HG02610 (cell line): ENCODE data around the gene OTOP2.
"Not testable (repeated sequence)": the region's sequence is repeated elsewhere in the genome, so short reads cannot be mapped to it uniquely, and the experiment has no call there.

ENCODE experiments used
- ATAC-seq: cut with Tn5 transposase; IDR thresholded peaks from one replicate; pipeline ENCODE4 v1.9.1; 2021; ENCODE audit warnings: mild to moderate bottlenecking, moderate library complexity; ENCODE audit not compliant: unreplicated experiment

The OTOP2 gene

DNA sequence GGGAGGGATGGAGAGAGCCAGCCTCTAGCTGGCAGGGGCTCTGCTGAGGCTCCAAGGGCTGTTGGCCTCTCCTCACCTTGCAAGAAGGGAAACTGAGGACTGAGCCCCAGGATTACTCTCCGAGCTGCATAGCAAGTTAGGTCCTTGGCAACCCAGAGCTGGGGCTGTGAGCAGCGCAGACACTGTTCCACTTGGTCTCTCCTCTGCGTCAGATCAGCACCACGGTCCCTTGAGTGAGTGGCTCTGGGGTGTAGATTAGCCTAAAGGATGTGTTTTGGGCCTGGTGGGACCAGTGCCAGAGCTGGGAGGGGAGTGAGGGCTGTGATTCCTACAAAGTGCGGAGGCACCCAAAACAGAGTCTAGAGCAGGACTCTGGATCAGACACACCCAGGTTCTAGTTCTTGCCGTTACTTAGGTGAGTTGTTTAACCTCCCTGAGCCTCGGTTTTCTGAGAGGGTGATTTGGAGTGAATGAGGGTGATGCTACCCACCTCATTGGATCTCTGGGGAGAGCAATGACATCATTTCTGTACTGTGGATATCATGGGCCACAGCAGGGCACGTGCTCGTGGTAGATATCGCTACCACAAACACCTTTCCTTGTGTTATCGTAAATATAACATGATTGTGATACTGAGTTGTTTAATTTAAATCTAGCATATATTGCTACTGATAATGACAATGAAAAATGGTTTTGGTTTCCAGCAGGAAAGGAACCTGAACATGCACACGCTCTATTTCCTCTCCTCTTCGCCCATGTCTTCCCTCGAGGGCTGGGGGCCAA, 22.5 kb upstream of the OTOP2 start:
- no peak for ATAC-seq

GRCh38 chr17:74903034-74903433, 21.0 kb upstream of the OTOP2 start:
- ATAC-seq = no peak

GRCh38 chr17:74903671-74904070, 20.4 kb upstream of the OTOP2 start:
- no peak for ATAC-seq

DNA sequence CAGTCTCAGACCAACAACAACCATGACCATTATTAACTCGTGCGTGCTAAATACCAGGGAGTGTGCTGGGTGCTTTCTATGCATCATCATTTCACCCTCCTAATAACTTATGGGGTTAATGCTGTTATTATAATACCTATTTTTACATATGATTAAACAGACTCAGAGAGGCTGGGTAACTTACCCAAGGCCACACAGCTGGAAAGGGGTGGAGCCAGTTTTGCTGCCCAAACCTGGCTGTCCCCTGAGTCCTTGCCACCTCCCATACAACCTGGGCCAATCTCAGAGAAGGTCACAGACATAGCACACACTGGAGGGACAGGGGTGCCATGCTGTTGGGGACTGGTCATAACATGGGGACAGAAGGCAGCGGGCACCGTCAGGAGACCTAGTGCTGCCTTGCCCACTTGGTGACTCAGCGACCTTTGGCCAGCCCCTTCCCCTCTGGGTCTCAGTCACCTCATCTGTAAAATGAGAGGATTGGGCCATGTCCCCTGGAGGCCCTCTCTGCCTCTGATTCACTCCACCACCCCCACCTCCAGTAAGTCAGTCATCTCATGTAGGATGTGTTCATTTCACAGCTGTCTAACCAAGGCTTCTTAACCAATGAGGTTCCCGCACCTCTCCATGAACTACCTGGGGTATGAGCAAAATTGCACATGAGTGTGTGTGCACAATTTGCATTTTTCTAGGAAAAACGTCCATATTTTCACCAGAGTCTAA, 19.2 kb upstream of the OTOP2 start:
- no peak for ATAC-seq

- ATAC-seq = not testable (repeated sequence)
Observed at GRCh38 chr17:74906214-74906793, 17.8 kb upstream of the OTOP2 start.

DNA sequence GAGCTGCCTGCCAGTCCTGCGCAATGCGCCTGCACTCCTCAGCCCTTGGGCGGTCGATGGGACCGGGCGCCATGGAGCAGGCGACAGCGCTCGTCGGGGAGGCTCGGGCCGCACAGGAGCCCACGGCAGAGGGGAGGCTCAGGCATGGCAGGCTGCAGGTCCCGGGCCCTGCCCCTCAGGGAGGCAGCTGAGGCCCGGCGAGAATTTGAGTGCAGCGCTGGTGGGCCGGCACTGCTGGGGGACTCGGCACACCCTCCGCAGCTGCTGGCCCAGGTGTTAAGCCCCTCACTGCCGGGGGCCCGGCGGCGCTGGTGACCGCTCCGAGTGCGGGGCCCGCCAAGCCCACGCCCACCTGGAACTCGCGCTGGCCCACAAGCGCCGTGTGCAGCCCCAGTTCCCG, 17.1 kb upstream of the OTOP2 start:
- ATAC-seq = no peak

GRCh38 chr17:74909097-74909496, 15.0 kb upstream of the OTOP2 start:
- ATAC-seq = not testable (repeated sequence)

- ATAC-seq = not testable (repeated sequence)
Observed at GRCh38 chr17:74911423-74911822, 12.7 kb upstream of the OTOP2 start.

DNA sequence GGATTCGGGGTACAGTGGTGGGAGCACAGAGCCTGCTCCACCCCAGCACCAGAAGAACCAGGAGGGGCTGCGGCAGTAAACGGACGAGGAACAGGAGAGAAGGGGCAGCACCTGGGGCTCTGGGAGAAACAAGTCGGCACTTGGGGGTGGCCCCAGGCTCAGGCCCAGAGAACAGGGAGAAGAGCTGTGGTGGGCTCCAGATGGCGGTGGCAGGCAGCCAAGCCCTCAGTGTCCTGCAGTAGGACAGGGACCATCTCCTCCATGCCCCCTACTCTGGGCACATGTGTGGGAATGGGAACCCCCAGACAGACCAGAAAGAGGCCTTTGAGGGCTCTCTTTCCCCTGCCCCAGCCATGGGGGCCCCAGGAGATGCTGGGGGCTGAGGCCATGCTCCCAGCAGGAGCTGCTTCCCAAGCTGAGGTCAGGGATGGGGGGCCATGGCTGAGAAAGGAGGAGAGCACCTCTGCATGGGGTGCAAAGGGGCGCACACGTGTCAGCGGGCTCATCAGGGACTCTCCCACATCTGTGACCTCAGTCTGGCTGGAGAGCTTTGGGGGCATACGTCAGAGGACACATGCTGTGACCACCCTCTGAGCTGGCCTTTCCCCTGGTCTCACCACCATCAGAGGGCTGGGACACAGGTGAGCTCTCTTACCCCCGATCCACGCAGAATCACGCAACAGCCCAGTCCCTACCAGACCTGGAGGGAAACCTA, 7.8 kb upstream of the OTOP2 start:
- ATAC-seq = no peak

GRCh38 chr17:74916851-74917199, 7.2 kb upstream of the OTOP2 start:
- ATAC-seq = no peak

DNA sequence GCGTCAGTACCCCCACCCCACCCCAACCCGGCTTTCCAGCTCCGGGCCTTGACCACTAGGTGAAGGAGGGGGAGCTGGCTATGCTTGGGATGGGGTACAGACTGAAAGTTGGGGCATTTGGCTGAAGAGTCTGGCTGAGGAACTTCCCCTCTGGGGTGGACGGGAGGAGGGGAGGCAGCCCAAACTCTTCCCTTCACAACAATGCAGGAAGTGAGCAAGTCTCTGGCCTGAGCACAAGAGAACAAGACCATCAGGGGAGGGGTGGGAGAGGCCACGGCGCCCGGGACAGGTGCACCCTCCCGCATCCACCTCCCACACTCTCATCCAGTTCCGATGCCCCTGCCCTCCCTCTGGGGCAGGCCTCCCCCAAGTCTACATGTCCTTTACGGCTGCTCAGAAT, 6.6 kb upstream of the OTOP2 start:
- no peak for ATAC-seq

DNA sequence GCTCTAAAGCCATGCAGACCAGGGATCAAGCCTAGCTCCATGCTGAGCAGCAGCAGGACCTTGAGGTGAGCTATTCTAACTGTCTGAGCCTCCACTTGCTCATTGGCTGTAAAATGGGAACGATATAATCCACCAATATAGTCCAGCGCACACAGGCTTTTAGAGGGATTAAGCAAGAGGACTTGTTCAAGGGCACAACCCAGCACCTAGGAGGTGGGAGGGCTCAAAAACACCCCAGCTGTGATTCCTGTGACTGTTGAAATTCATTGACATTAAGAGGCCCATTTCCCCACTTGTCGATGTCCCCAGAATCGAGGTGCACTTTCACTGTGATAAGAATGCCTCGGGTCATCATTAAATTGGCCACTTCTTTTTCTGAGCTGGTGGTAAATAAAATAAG, 5.2 kb upstream of the OTOP2 start:
- no peak for ATAC-seq

GRCh38 chr17:74919440-74920305, 4.4 kb upstream of the OTOP2 start:
- ATAC-seq = no peak

DNA sequence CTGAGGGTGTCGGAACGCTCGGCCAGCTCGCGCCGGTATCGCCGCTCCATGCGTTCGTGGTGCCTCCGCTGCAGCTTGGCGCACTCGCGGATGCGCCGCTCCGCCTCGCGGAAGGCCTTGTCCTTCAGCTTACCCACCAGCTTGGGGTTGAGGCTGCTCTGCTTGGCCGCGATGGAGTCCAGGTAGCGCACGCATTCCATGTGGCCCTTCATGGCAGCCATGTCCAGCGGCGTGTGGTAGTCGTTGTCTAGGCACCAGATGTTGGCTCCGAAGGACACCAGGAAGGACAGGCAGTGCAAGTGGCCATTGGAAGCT, 3.8 kb upstream of the OTOP2 start:
- no peak for ATAC-seq

DNA sequence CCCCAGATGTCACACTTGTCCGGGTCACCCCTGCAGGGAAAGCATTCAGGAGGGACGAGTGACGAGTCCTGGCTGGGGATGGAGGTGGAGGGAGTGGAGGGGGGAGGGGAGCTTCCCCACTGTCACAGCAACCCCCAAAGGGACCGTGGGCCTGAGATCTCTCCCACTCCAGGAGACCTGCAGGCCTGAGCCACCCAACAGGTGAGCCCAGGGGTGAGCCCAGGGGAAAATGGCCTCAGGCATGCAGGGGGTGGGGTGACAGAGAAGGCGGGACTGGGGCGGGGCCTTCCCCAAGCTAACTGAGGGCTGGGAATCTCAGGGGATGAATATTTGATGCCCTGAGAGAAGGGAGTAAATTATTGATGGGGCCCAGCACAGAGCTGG, 3.4 kb upstream of the OTOP2 start:
- no peak for ATAC-seq

- ATAC-seq = no peak
Observed at GRCh38 chr17:74921026-74921681, 2.9 kb upstream of the OTOP2 start.

- no peak for ATAC-seq
Observed at GRCh38 chr17:74921769-74922168, 2.3 kb upstream of the OTOP2 start.

- ATAC-seq = no peak
Observed at GRCh38 chr17:74922172-74922571, 1.9 kb upstream of the OTOP2 start.

- no peak for ATAC-seq
Observed at GRCh38 chr17:74922694-74923537, 1.2 kb upstream of the OTOP2 start, which contains the start of gene USH1G. Gene USH1G, minus strand, starts transcription at chr17:74923255. Its CDS starts 182 bp downstream, at chr17:74923073.
